Nephron progenitor cell (in vitro differentiated cells): ENCODE results near the gene FIZ1.
A peak's percentile ranks its signal among the peaks of the same experiment; 100 is the strongest.

ENCODE experiments used
- DNase-seq: peaks from one replicate; pipeline ENCODE4 v3.0.0; 2021
- H3K27ac Mint-ChIP-seq: 2 replicates; pipeline ENCODE4 v1.8.0; 2021; ENCODE audit warnings: mild to moderate bottlenecking, moderate library complexity, mixed read lengths
- H3K27me3 Mint-ChIP-seq: 2 replicates; pipeline ENCODE4 v1.8.0; 2021; ENCODE audit warnings: mild to moderate bottlenecking, low read depth, mixed read lengths; ENCODE audit not compliant: poor library complexity
- H3K36me3 Mint-ChIP-seq: 2 replicates; pipeline ENCODE4 v1.8.0; 2021; ENCODE audit warnings: low read depth, mixed read lengths
- H3K4me1 Mint-ChIP-seq: 2 replicates; pipeline ENCODE4 v1.8.0; 2021; ENCODE audit warnings: mixed read lengths
- H3K4me3 Mint-ChIP-seq: 2 replicates; pipeline ENCODE4 v1.8.0; 2021; ENCODE audit warnings: mild to moderate bottlenecking, moderate library complexity, mixed read lengths
- H3K9me3 Mint-ChIP-seq: 2 replicates; pipeline ENCODE4 v1.8.0; 2021; ENCODE audit warnings: mild to moderate bottlenecking, moderate library complexity, mixed read lengths
- TF ChIP-seq, protein P1 (sequence below): fragments of 200-600 bp; sonication (generic); IDR thresholded peaks from 2 replicates; pipeline ENCODE4 v1.5.0; 2021; ENCODE audit warnings: antibody characterized with exemption

FIZ1 gene

DNA sequence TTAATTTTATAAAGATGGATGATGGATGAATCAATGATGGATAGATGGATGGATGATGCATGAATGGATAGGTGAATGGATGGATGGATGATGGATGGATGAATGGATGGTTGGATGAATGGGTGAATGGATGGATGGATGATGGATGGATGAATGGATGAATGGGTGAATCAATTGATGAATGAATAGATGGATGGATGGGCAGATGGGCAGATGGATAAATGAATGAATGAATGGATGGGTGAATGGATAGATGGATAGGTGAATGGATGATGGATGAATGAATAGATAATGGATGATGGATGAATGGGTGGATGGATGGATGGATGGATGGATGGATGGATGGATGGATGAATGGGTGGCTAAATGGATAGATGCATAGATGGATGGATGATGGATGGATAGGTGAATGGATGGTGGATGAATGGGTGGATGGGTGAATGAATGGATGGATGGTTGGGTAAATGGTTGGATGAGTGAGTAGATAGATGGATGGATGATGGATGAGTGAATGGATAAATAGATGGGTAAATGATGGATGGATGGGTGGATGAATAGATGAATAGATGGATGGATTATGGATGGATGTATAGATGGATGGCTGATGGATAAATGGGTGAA is 31.5 kb downstream of the FIZ1 start:
- DNase-seq = no peak
- TF ChIP-seq, protein P1, sequence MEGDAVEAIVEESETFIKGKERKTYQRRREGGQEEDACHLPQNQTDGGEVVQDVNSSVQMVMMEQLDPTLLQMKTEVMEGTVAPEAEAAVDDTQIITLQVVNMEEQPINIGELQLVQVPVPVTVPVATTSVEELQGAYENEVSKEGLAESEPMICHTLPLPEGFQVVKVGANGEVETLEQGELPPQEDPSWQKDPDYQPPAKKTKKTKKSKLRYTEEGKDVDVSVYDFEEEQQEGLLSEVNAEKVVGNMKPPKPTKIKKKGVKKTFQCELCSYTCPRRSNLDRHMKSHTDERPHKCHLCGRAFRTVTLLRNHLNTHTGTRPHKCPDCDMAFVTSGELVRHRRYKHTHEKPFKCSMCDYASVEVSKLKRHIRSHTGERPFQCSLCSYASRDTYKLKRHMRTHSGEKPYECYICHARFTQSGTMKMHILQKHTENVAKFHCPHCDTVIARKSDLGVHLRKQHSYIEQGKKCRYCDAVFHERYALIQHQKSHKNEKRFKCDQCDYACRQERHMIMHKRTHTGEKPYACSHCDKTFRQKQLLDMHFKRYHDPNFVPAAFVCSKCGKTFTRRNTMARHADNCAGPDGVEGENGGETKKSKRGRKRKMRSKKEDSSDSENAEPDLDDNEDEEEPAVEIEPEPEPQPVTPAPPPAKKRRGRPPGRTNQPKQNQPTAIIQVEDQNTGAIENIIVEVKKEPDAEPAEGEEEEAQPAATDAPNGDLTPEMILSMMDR = no peak
- H3K36me3 Mint-ChIP-seq = no peaks in the 10 kb centered on the region
- H3K27ac Mint-ChIP-seq = no peak overlapping the region
- H3K4me3 Mint-ChIP-seq = no peak overlapping the region
- H3K27me3 Mint-ChIP-seq = peaks cover 17% of the 10 kb centered on the region
- H3K4me1 Mint-ChIP-seq = peaks cover 36% of the 10 kb centered on the region
- no peaks in the 10 kb centered on the region for H3K9me3 Mint-ChIP-seq

DNA sequence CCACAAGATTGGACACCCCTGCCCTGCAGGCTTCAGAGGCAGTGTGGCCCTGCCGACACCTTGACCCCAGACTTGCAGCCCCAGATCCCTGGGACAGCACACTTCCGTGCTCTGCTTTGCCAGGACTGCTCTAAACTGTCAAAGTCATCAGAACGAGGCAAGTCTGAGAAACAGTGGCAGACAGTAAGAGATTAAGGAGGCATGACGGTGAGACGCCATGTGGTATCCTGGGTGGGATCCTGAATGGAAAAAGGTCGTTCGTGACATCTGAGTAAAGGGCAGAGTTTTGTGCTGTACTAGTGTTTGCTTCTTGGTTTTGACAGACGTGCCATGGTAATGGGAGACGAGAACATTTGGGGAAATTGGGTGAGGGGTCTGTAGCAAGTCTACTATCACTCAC is 32.5 kb downstream of the FIZ1 start:
- peaks cover 12% of the 10 kb centered on the region for H3K27me3 Mint-ChIP-seq
- peak overlapping the region; percentile 57 for H3K27ac Mint-ChIP-seq
- H3K4me3 Mint-ChIP-seq = no peak overlapping the region
- H3K36me3 Mint-ChIP-seq = no peaks in the 10 kb centered on the region
- TF ChIP-seq, protein P1 = no peak
- no peak for DNase-seq
- no peaks in the 10 kb centered on the region for H3K9me3 Mint-ChIP-seq
- H3K4me1 Mint-ChIP-seq = peaks cover 29% of the 10 kb centered on the region

DNA sequence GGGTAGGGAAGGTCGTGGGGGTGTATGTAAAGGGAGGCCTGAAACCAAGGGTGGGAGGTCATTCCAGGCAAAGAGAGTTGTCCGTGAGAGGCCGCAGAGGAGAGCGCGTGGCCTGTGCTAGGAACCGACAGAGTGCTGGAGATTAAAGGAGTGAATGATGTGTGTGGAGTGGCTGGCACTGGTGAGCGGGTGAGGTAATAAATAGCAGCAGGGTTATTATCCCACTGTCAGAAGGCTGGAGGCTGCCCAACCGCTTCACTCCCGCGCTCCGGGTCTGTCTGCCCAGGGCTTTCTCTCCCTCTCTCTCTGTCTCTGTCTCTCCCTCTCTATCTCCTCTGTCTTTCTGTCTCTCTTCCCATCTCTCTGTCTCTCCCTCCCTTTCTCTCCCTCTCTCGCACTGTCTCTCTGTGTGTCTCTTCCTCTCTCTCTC is 36.0 kb downstream of the FIZ1 start:
- TF ChIP-seq, protein P1 = no peak
- Mint-ChIP-seq H3K9me3 (no peaks in the 10 kb centered on the region), H3K36me3 (no peaks in the 10 kb centered on the region), H3K4me3 (peak overlapping the region; percentile 70), H3K27me3 (peaks cover 23% of the 10 kb centered on the region), H3K27ac (peak overlapping the region; percentile 96), H3K4me1 (peaks cover 41% of the 10 kb centered on the region)
- no peak for DNase-seq

DNA sequence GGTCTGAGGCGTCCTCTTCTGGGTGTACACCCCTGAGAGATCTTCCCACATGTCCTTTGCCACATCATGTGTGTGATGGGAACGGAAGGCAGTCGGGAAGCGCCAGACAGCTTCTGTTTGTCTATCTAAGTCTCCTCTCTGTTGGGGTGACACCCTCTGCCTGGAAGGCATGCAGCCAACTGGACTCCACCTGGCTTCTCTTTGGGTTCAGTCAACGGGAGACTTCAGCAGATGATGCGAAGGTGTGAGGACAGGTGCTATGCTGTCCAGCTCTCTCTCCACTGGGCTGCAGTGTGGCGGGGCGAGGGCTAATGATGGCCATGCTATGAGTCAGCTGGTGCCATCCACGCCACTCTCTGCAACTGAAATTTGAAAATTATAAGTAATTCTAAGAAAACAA is 39.6 kb downstream of the FIZ1 start:
- H3K27me3 Mint-ChIP-seq = peaks cover 25% of the 10 kb centered on the region
- TF ChIP-seq, protein P1 = no peak
- H3K27ac Mint-ChIP-seq = no peak overlapping the region
- peaks cover 51% of the 10 kb centered on the region for H3K4me1 Mint-ChIP-seq
- H3K9me3 Mint-ChIP-seq = no peaks in the 10 kb centered on the region
- no peak for DNase-seq
- no peak overlapping the region for H3K4me3 Mint-ChIP-seq
- H3K36me3 Mint-ChIP-seq = no peaks in the 10 kb centered on the region

DNA sequence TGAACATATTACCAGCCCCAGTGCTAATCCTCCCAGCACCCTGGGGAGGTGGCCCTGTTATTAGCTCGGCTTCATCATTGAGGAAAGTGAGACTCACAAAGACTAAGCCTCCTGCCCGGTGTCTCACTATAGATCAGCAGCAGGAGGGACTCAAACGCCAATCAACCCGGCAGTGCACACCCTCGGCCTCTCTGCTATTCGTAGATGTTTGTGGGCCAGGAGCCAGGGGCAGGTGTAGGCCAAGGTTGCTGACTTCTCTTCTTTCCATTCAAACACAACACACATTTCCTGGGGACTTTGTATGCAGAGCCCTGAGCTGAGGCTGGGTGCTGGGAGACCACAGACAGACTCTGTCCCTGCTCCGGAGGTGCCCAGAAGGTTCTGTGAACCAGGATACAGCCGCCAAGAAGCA is 44.6 kb downstream of the FIZ1 start:
- Mint-ChIP-seq H3K9me3 (no peaks in the 10 kb centered on the region), H3K4me1 (peaks cover 74% of the 10 kb centered on the region), H3K27ac (no peak overlapping the region), H3K27me3 (peaks cover 41% of the 10 kb centered on the region), H3K36me3 (no peaks in the 10 kb centered on the region), H3K4me3 (peak overlapping the region; percentile 12)
- DNase-seq = no peak
- TF ChIP-seq, protein P1 = no peak

DNA sequence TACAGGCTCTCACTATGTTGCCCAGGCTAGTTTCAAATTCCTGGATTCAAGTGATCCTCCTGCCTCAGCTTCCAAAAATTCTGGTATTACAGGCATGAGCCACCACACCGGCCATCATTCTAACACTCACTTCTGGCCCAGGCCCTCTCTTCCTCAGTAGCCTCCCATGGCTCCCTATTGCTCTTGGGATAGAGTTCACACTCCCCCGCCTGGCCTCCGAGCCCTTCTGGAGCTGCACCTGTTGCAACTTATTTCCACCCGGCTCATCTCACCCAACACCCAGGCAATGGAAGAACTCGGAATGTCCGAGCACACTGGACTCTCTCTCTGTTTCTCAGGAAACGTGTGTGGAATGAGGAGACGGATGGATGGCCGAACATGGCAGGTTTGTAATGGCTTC is 45.0 kb downstream of the FIZ1 start:
- H3K4me1 Mint-ChIP-seq = peaks cover 75% of the 10 kb centered on the region
- H3K9me3 Mint-ChIP-seq = no peaks in the 10 kb centered on the region
- H3K4me3 Mint-ChIP-seq = no peak overlapping the region
- H3K27ac Mint-ChIP-seq = no peak overlapping the region
- TF ChIP-seq, protein P1 = no peak
- H3K36me3 Mint-ChIP-seq = no peaks in the 10 kb centered on the region
- H3K27me3 Mint-ChIP-seq = peaks cover 39% of the 10 kb centered on the region
- DNase-seq = no peak
